Neuronal stem cell (in vitro differentiated cells): ENCODE data around the gene COQ10B.
"Not testable (repeated sequence)": the region's sequence is repeated elsewhere in the genome, so short reads cannot be mapped to it uniquely, and the experiment has no call there.

ENCODE experiments used
- DNase-seq: peaks from one replicate; pipeline ENCODE4 v3.0.0-alpha.2; 2013; ENCODE audit warnings: low spot score
- H2AFZ ChIP-seq: one replicate; pipeline ENCODE4 v1.6.1; 2013; ENCODE audit warnings: mild to moderate bottlenecking, low read length, inconsistent platforms
- H2AK5ac ChIP-seq: 2 replicates; pipeline ENCODE4 v1.6.1; 2013; ENCODE audit warnings: low read depth, mild to moderate bottlenecking, inconsistent platforms, low read length, moderate library complexity, mixed read lengths
- H2BK120ac ChIP-seq: 2 replicates; pipeline ENCODE4 v1.6.1; 2013; ENCODE audit warnings: low read depth, mild to moderate bottlenecking, inconsistent platforms, low read length, moderate library complexity, mixed read lengths
- H2BK12ac ChIP-seq: one replicate; pipeline ENCODE4 v1.6.1; 2013; ENCODE audit warnings: low read length, inconsistent platforms
- H2BK15ac ChIP-seq: 2 replicates; pipeline ENCODE4 v1.6.1; 2013; ENCODE audit warnings: mild to moderate bottlenecking, low read length, inconsistent platforms, mixed read lengths
- H2BK5ac ChIP-seq: one replicate; pipeline ENCODE4 v1.6.1; 2013; ENCODE audit warnings: inconsistent platforms, mild to moderate bottlenecking, low read length, moderate library complexity
- H3K14ac ChIP-seq: one replicate; pipeline ENCODE4 v1.6.1; 2013; ENCODE audit warnings: low read length, inconsistent platforms
- H3K18ac ChIP-seq: 2 replicates; pipeline ENCODE4 v1.6.1; 2013; ENCODE audit warnings: low read length, inconsistent platforms
- H3K23ac ChIP-seq: 2 replicates; pipeline ENCODE4 v1.6.1; 2013; ENCODE audit warnings: low read depth, mild to moderate bottlenecking, mixed read lengths, low read length, inconsistent platforms; ENCODE audit not compliant: poor library complexity
- H3K27ac ChIP-seq: replicated peaks from 3 replicates; pipeline ENCODE4 v1.5.1; 2013; ENCODE audit warnings: low read length, inconsistent platforms
- H3K27me3 ChIP-seq, 3 experiments: 2 replicates each; pipeline ENCODE4 v1.6.1; 2013; ENCODE audit warnings: low read length in 3 of 3, mild to moderate bottlenecking in 2 of 3, inconsistent platforms in 1 of 3, low read depth in 1 of 3, mixed read lengths in 1 of 3, moderate library complexity in 1 of 3; ENCODE audit not compliant: control insufficient read depth in 3 of 3, insufficient read depth in 3 of 3
- H3K36me3 ChIP-seq, 2 donors: replicated peaks in 1 of 2; 2 replicates each; pipeline ENCODE4 v1.6.1; 2013; ENCODE audit warnings: low read length in 2 of 2; ENCODE audit not compliant: control insufficient read depth in 2 of 2, insufficient read depth in 2 of 2
- H3K4ac ChIP-seq: 2 replicates; pipeline ENCODE4 v1.6.1; 2013; ENCODE audit warnings: inconsistent platforms, mild to moderate bottlenecking, low read length, moderate library complexity
- H3K4me1 ChIP-seq, 2 donors: 1 replicate in 1 of 2; 2 replicates in 1 of 2; pipeline ENCODE4 v1.6.1; 2013; ENCODE audit warnings: low read length in 2 of 2, low read depth in 1 of 2; ENCODE audit not compliant: control insufficient read depth in 2 of 2, insufficient read depth in 1 of 2
- H3K4me2 ChIP-seq: one replicate; pipeline ENCODE4 v1.6.1; 2013; ENCODE audit warnings: mild to moderate bottlenecking, low read length, inconsistent platforms; ENCODE audit not compliant: insufficient read depth, poor library complexity, severe bottlenecking
- H3K4me3 ChIP-seq, 2 donors: 2 replicates each; pipeline ENCODE4 v1.5.1; 2013; ENCODE audit warnings: low read length in 2 of 2, mild to moderate bottlenecking in 2 of 2, inconsistent platforms in 1 of 2, moderate library complexity in 1 of 2
- H3K79me1 ChIP-seq: one replicate; pipeline ENCODE4 v1.6.1; 2013; ENCODE audit warnings: low read depth, mild to moderate bottlenecking, inconsistent platforms, low read length, moderate library complexity
- H3K9ac ChIP-seq: one replicate; pipeline ENCODE4 v1.6.1; 2013; ENCODE audit warnings: mild to moderate bottlenecking, low read depth, low read length, inconsistent platforms; ENCODE audit not compliant: poor library complexity
- H3K9me3 ChIP-seq, 2 donors: replicated peaks in 1 of 2; 2 replicates each; pipeline versions ENCODE3 to v1.6.1; 2013; ENCODE audit warnings: low read length in 2 of 2, mild to moderate bottlenecking in 2 of 2, inconsistent platforms in 1 of 2, low read depth in 1 of 2, mixed read lengths in 1 of 2, moderate library complexity in 1 of 2; ENCODE audit not compliant: control insufficient read depth in 2 of 2, insufficient read depth in 1 of 2
- H4K8ac ChIP-seq: one replicate; pipeline ENCODE4 v1.6.1; 2013; ENCODE audit warnings: low read depth, mild to moderate bottlenecking, inconsistent platforms, low read length, moderate library complexity
- H4K91ac ChIP-seq: one replicate; pipeline ENCODE4 v1.6.1; 2013; ENCODE audit warnings: low read length, low read depth, mild to moderate bottlenecking, inconsistent platforms; ENCODE audit not compliant: poor library complexity
- WGBS, 2 donors: extraction: QIAGEN DNeasy Blood & Tissue Kit; methylation state at CpG; one replicate each; pipeline ENCODE4 v1.1.7; 2013; ENCODE audit warnings: missing lambda C conversion rate in 2 of 2, mixed read lengths in 1 of 2; ENCODE audit not compliant: insufficient read length in 2 of 2, insufficient replicate concordance in 1 of 2; ENCODE audit errors: extremely low coverage in 2 of 2; 5-methylcytosine and 5-hydroxymethylcytosine counted together

The COQ10B gene

GRCh38 chr2:197484248-197484647, 30.9 kb downstream of the COQ10B start:
- not testable (repeated sequence) for H3K9me3 ChIP-seq, H2AFZ ChIP-seq, H3K4me3 ChIP-seq, H2BK12ac ChIP-seq, H3K14ac ChIP-seq, H3K27ac ChIP-seq, H2BK120ac ChIP-seq, H3K9ac ChIP-seq, H3K27me3 ChIP-seq, H2BK5ac ChIP-seq, H2AK5ac ChIP-seq, H3K18ac ChIP-seq, H4K8ac ChIP-seq, H3K4me2 ChIP-seq, H3K4me1 ChIP-seq, H4K91ac ChIP-seq, H2BK15ac ChIP-seq, H3K4ac ChIP-seq, DNase-seq, H3K23ac ChIP-seq, H3K79me1 ChIP-seq
- H3K36me3 ChIP-seq: peaks cover 10 to 43% of the 10 kb centered on the region in 2 donors
- WGBS, 2 donors: no CpG with 5 or more reads among the region's 3 CpGs

- no peak overlapping the region for H3K9ac ChIP-seq
- peaks cover 5% of the 10 kb centered on the region for H3K79me1 ChIP-seq
- no peak overlapping the region for H2BK15ac ChIP-seq
- H3K36me3 ChIP-seq: peaks cover 16 to 63% of the 10 kb centered on the region in 2 donors
- H3K14ac ChIP-seq: no peak overlapping the region
- no peak overlapping the region for H3K4me3 ChIP-seq
- H2AK5ac ChIP-seq: no peak overlapping the region
- H2BK5ac ChIP-seq: no peak overlapping the region
- no peak overlapping the region for H2BK120ac ChIP-seq
- no peak overlapping the region for H4K8ac ChIP-seq
- H3K4me1 ChIP-seq: no peaks in the 10 kb centered on the region
- H3K4me2 ChIP-seq: no peak overlapping the region
- WGBS, 2 donors: no CpG with 5 or more reads among the region's 2 CpGs
- H3K18ac ChIP-seq: no peak overlapping the region
- H2BK12ac ChIP-seq: no peak overlapping the region
- no peak overlapping the region for H3K23ac ChIP-seq
- no peak overlapping the region for H3K27ac ChIP-seq
- DNase-seq: no peak
- no peaks in the 10 kb centered on the region for H3K27me3 ChIP-seq
- H3K9me3 ChIP-seq: peaks cover 0 to 10% of the 10 kb centered on the region in 2 donors
- no peak overlapping the region for H3K4ac ChIP-seq
- no peak overlapping the region for H2AFZ ChIP-seq
- no peak overlapping the region for H4K91ac ChIP-seq
These were observed 32.8 kb downstream of the COQ10B start for GRCh38 chr2:197486175-197486574.

DNA sequence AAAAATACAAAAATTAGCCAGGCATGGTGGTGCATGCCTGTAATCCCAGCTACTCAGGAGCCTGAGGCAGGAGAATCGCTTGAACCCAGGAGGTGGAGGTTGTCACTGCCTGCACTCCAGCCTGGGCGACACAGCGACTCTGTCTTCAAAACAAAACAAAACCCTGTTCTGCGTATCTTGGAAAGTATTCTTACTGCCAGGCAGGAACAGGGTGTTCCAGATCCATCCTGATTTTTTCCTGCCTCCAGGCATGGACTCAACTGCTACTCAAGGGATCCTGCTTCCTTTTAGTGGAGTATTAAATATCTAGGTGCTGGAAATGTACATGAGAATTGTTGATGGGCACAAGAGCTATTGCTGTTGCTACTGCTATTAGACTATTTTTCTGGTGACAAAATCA, 34.0 kb downstream of the COQ10B start:
- no peak overlapping the region for H3K27ac ChIP-seq

GRCh38 chr2:197495433-197496134, 42.2 kb downstream of the COQ10B start:
- WGBS, 2 donors: no CpG with 5 or more reads among the region's 2 CpGs
- no peak overlapping the region for H2BK12ac ChIP-seq
- no peak overlapping the region for H3K4ac ChIP-seq
- no peaks in the 10 kb centered on the region for H3K27me3 ChIP-seq
- H3K4me3 ChIP-seq: no peak overlapping the region
- H3K9me3 ChIP-seq: no peaks in the 10 kb centered on the region
- no peak overlapping the region for H2AFZ ChIP-seq
- DNase-seq: no peak
- no peak overlapping the region for H3K23ac ChIP-seq
- H3K79me1 ChIP-seq: peaks cover 3% of the 10 kb centered on the region
- no peak overlapping the region for H3K4me2 ChIP-seq
- H2AK5ac ChIP-seq: no peak overlapping the region
- H3K4me1 ChIP-seq: peaks cover 0 to 13% of the 10 kb centered on the region in 2 donors
- no peak overlapping the region for H3K27ac ChIP-seq
- H4K8ac ChIP-seq: no peak overlapping the region
- H4K91ac ChIP-seq: no peak overlapping the region
- H2BK5ac ChIP-seq: no peak overlapping the region
- peaks cover 29 to 82% of the 10 kb centered on the region in 2 donors for H3K36me3 ChIP-seq
- no peak overlapping the region for H2BK15ac ChIP-seq
- no peak overlapping the region for H3K9ac ChIP-seq
- no peak overlapping the region for H3K14ac ChIP-seq
- no peak overlapping the region for H2BK120ac ChIP-seq
- H3K18ac ChIP-seq: no peak overlapping the region

More for the DNA sequence above, 34.0 kb downstream of the COQ10B start:
- no peaks in the 10 kb centered on the region for H3K27me3 ChIP-seq
- H3K4me3 ChIP-seq: no peak overlapping the region
- H2BK120ac ChIP-seq: no peak overlapping the region
- peaks cover 0 to 10% of the 10 kb centered on the region in 2 donors for H3K9me3 ChIP-seq
- H3K4ac ChIP-seq: no peak overlapping the region
- no peak overlapping the region for H4K91ac ChIP-seq
- H2BK15ac ChIP-seq: no peak overlapping the region
- WGBS, 2 donors: no CpG with 5 or more reads among the region's 4 CpGs
- no peak overlapping the region for H2BK5ac ChIP-seq
- H3K79me1 ChIP-seq: peaks cover 5% of the 10 kb centered on the region
- no peak overlapping the region for H2BK12ac ChIP-seq
- H3K23ac ChIP-seq: no peak overlapping the region
- no peak overlapping the region for H3K14ac ChIP-seq
- no peak overlapping the region for H3K9ac ChIP-seq
- no peak for DNase-seq
- H2AFZ ChIP-seq: no peak overlapping the region
- no peak overlapping the region for H4K8ac ChIP-seq
- H3K4me2 ChIP-seq: no peak overlapping the region
- H3K36me3 ChIP-seq: peaks cover 25 to 75% of the 10 kb centered on the region in 2 donors
- H3K4me1 ChIP-seq: no peaks in the 10 kb centered on the region
- H3K18ac ChIP-seq: no peak overlapping the region
- no peak overlapping the region for H2AK5ac ChIP-seq
